GM12878 (cell line): Measurements from ENCODE around the gene PSMB7.

ENCODE experiments used
- CEBPB ChIP-seq, 2 experiments: fragments of 150-350 bp in 1 of 2; IDR thresholded peaks; 2 replicates each; pipeline ENCODE4 v1.6.1; 2012 to 2014; ENCODE audit warnings: low read depth in 2 of 2, low read length in 2 of 2, borderline replicate concordance in 1 of 2, inconsistent platforms in 1 of 2
- CHD2 ChIP-seq: IDR thresholded peaks from 2 replicates; pipeline ENCODE4 v1.6.1; 2011; ENCODE audit warnings: low read depth, low read length, improper control_type of control experiment, borderline replicate concordance
- CTCF ChIP-seq, 3 experiments: IDR thresholded peaks in 2 of 3; conservative IDR thresholded peaks in 1 of 3; 2 replicates each; pipeline ENCODE4 v1.5.1; 2011; ENCODE audit warnings: low read depth in 3 of 3, low read length in 3 of 3, mild to moderate bottlenecking in 3 of 3, control low read depth in 2 of 3, moderate library complexity in 2 of 3, inconsistent platforms in 1 of 3, mixed read lengths in 1 of 3; ENCODE audit not compliant: control insufficient read depth in 2 of 3, insufficient read depth in 1 of 3; ENCODE audit errors: extremely low read depth in 1 of 3
- ETV6 ChIP-seq, 2 experiments: fragments of 450-650 bp in 1 of 2; IDR thresholded peaks in 1 of 2; conservative IDR thresholded peaks in 1 of 2; 2 replicates each; pipeline ENCODE4 v1.6.1; 2014; ENCODE audit warnings: antibody characterized with exemption in 1 of 2, borderline replicate concordance in 1 of 2, low read depth in 1 of 2, mild to moderate bottlenecking in 1 of 2, moderate library complexity in 1 of 2
- KAT2A ChIP-seq: conservative IDR thresholded peaks from 2 replicates; pipeline ENCODE4 v1.6.1; 2011; ENCODE audit warnings: low read depth, low read length; ENCODE audit not compliant: control insufficient read depth

- TF ChIP-seq CHD2 (no peak), KAT2A (no peak), CTCF (IDR thresholded peaks at IDR 0.05 in 2 of 3, conservative IDR thresholded peaks at IDR 0.05 in 1 of 3; ENCODE audit: control insufficient read depth in 2 of 3, extremely low read depth in 1 of 3, insufficient read depth in 1 of 3, low read depth in 3 of 3, low read length in 3 of 3) (no peak), CEBPB (IDR thresholded peaks at IDR 0.05; ENCODE audit: borderline replicate concordance in 1 of 2, low read depth in 2 of 2, low read length in 2 of 2) (no peak), ETV6 (conservative IDR thresholded peaks at IDR 0.05 in 1 of 2, IDR thresholded peaks at IDR 0.05 in 1 of 2; ENCODE audit: borderline replicate concordance in 1 of 2, low read depth in 1 of 2) (no peak)
These were observed 83.7 kb downstream of the PSMB7 start for GRCh38 chr9:124331580-124331979.
